ENCODE data around the gene MAD1L1. TPM values are rescaled to one million over a fixed set of nuclear protein-coding genes. Genes with fewer than 3 reads are reported as not detected.

MAD1L1 gene
- total RNA-seq, 1 experiment from 2014 or later = 43.8 TPM

DNA sequence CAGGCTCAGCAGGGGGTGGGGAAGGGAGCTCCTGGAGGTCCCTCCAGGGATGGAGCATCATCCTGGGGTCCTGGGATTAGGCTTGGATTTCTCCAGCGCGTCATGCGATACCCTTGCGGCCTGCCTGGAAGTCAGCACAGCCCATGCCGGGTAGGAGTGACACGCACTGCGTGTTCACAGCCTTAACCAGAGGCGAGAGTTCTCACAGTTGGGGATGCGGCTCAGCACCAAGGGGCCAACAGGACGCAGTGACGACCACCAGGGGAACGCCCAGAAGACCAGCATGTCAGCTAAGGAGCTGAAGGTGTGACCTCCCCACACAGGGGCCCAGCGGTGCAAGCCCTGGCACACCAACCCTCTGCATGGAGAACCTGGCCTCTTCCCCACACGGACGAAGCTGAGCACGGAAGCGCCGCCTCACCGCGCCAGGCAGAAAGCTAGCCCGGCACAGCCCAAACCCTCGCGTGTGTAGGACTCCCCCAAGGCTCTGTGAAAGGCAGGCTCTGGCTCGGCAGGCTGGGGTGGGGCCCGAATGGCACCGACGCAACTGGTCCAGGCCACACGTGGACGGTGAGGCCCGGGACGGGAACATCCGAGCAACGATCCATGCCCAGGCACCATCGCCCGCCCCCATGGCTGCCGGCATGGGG is 364.1 kb downstream of the MAD1L1 start (continued):
- TF ChIP-seq ATF1 (CRISPR knock-in tag; IDR thresholded peaks at IDR 0.05) (no peak), ZNF317 (CRISPR knock-in tag; IDR thresholded peaks at IDR 0.05; ENCODE audit: borderline replicate concordance, low read depth) (no peak)
- TF ChIP-seq, protein P1, sequence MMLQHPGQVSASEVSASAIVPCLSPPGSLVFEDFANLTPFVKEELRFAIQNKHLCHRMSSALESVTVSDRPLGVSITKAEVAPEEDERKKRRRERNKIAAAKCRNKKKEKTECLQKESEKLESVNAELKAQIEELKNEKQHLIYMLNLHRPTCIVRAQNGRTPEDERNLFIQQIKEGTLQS (CRISPR knock-in tag; conservative IDR thresholded peaks at IDR 0.05) = no peak

DNA sequence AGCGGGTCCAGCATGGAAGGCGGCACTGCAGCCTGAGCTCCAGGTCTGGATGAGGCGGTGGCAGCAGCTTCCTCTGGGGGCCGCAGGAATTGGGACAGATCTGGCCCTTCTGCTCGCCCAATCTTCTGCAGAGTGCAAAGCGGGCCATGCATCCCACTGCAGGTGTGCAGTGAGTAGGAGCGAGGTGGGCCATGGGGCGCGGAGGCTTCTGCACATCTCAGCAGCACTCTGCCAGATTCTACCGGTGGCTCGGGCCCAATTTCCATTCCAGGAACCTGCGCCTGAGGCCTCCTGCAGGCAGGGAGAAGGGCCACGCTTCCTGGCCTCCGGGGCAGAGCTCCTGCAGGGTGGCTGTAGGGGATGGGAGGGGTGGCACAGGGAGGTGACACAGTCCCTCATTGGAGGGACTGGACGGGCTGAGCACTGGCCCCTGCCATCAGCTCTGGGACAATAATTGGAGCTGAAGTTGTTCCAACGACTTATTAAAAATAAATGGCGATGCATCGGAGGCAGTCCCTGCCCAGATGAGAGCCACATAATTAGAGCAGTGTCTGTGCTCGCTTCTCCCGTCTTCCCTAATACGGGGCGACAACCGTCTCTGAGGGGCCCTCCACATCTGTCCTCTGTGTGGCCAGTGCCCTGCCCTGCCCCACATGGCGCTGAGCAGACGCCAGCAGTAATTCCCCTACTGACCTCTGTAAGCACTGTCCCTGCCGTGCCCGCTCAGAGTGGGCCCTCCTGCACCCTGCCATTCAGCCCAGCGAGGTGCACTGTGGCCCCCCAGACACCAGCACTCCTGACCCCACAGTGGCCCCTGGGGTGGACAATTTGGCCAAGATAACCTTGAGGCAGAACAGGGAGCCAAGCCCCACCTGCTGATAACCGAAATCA is 365.1 kb downstream of the MAD1L1 start:
- Mint-ChIP-seq H3K4me1 (peaks cover 12% of the 10 kb centered on the region), H3K27ac (no peak overlapping the region), H3K27me3 (ENCODE audit: low read depth) (no peaks in the 10 kb centered on the region), H3K36me3 (peaks cover 6% of the 10 kb centered on the region; the same call in 1 of the 2 replicates), H3K9me3 (peaks cover 15% of the 10 kb centered on the region), H3K4me3 (no peak overlapping the region)
- TF ChIP-seq RORB (CRISPR knock-in tag; IDR thresholded peaks at IDR 0.05) (no peak), ELF4 (CRISPR knock-in tag; IDR thresholded peaks at IDR 0.05; ENCODE audit: low read depth) (no peak), ZNF317 (CRISPR knock-in tag; IDR thresholded peaks at IDR 0.05; ENCODE audit: borderline replicate concordance, low read depth) (no peak)
- TF ChIP-seq, protein P2, sequence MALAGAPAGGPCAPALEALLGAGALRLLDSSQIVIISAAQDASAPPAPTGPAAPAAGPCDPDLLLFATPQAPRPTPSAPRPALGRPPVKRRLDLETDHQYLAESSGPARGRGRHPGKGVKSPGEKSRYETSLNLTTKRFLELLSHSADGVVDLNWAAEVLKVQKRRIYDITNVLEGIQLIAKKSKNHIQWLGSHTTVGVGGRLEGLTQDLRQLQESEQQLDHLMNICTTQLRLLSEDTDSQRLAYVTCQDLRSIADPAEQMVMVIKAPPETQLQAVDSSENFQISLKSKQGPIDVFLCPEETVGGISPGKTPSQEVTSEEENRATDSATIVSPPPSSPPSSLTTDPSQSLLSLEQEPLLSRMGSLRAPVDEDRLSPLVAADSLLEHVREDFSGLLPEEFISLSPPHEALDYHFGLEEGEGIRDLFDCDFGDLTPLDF (CRISPR knock-in tag; IDR thresholded peaks at IDR 0.05) = no peak
- TF ChIP-seq, protein P3, sequence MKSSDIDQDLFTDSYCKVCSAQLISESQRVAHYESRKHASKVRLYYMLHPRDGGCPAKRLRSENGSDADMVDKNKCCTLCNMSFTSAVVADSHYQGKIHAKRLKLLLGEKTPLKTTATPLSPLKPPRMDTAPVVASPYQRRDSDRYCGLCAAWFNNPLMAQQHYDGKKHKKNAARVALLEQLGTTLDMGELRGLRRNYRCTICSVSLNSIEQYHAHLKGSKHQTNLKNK (CRISPR knock-in tag; IDR thresholded peaks at IDR 0.05) = no peak
- TF ChIP-seq, protein P4, sequence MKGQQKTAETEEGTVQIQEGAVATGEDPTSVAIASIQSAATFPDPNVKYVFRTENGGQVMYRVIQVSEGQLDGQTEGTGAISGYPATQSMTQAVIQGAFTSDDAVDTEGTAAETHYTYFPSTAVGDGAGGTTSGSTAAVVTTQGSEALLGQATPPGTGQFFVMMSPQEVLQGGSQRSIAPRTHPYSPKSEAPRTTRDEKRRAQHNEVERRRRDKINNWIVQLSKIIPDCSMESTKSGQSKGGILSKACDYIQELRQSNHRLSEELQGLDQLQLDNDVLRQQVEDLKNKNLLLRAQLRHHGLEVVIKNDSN (CRISPR knock-in tag; IDR thresholded peaks at IDR 0.05) = no peak
- CTCF ChIA-PET = interaction anchor here (1.4 kb wide), 1 partner anchor 16 kb away, joined by 12 read pairs; no protein-coding TSS in a partner anchor
- DNase-seq (ENCODE audit: low spot score) (no peak), ATAC-seq (no peak)
- POLR2A ChIA-PET = no interaction called here

DNA sequence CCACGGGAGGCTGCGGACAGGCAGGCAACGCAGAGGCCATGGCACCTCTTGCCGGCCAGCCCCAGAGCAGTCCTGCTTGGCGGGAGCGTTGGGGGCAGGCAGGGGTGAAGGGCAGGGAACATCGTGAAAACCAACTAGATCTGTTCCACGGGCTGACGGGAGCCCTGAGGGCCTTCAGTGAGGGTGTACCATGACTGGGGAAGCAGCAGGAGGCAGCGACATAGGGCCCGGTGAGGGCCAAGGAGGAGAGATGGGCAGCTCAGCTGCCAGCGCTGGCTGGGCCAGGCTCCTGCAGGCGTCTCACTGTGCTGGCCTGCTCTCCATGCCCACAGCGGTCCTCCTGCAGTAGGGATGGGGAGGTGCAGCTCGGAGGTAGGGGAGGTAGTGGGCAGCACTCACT is 366.1 kb downstream of the MAD1L1 start:
- no peak overlapping the region for H3K27ac Mint-ChIP-seq
- ATAC-seq = no peak
- H3K36me3 Mint-ChIP-seq = peaks cover 5% of the 10 kb centered on the region; the same call in 1 of the 2 replicates
- TF ChIP-seq, protein P5, sequence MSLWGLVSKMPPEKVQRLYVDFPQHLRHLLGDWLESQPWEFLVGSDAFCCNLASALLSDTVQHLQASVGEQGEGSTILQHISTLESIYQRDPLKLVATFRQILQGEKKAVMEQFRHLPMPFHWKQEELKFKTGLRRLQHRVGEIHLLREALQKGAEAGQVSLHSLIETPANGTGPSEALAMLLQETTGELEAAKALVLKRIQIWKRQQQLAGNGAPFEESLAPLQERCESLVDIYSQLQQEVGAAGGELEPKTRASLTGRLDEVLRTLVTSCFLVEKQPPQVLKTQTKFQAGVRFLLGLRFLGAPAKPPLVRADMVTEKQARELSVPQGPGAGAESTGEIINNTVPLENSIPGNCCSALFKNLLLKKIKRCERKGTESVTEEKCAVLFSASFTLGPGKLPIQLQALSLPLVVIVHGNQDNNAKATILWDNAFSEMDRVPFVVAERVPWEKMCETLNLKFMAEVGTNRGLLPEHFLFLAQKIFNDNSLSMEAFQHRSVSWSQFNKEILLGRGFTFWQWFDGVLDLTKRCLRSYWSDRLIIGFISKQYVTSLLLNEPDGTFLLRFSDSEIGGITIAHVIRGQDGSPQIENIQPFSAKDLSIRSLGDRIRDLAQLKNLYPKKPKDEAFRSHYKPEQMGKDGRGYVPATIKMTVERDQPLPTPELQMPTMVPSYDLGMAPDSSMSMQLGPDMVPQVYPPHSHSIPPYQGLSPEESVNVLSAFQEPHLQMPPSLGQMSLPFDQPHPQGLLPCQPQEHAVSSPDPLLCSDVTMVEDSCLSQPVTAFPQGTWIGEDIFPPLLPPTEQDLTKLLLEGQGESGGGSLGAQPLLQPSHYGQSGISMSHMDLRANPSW (CRISPR knock-in tag; conservative IDR thresholded peaks at IDR 0.05; ENCODE audit: low read depth) = no peak
- TF ChIP-seq RELA (CRISPR knock-in tag; IDR thresholded peaks at IDR 0.05; ENCODE audit: borderline replicate concordance) = no peak
- TF ChIP-seq CREM (CRISPR knock-in tag; IDR thresholded peaks at IDR 0.05) = no peak
- TF ChIP-seq, protein P6, sequence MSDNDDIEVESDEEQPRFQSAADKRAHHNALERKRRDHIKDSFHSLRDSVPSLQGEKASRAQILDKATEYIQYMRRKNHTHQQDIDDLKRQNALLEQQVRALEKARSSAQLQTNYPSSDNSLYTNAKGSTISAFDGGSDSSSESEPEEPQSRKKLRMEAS (CRISPR knock-in tag; IDR thresholded peaks at IDR 0.05) = no peak
- TF ChIP-seq, protein P4 (CRISPR knock-in tag; IDR thresholded peaks at IDR 0.05) = no peak
- TF ChIP-seq, protein P7, sequence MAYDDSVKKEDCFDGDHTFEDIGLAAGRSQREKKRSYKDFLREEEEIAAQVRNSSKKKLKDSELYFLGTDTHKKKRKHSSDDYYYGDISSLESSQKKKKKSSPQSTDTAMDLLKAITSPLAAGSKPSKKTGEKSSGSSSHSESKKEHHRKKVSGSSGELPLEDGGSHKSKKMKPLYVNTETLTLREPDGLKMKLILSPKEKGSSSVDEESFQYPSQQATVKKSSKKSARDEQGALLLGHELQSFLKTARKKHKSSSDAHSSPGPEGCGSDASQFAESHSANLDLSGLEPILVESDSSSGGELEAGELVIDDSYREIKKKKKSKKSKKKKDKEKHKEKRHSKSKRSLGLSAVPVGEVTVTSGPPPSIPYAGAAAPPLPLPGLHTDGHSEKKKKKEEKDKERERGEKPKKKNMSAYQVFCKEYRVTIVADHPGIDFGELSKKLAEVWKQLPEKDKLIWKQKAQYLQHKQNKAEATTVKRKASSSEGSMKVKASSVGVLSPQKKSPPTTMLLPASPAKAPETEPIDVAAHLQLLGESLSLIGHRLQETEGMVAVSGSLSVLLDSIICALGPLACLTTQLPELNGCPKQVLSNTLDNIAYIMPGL (CRISPR knock-in tag; IDR thresholded peaks at IDR 0.05) = no peak
- no peak for TF ChIP-seq ZNF671 (CRISPR knock-in tag; IDR thresholded peaks at IDR 0.05)
- no peak for TF ChIP-seq RORB (CRISPR knock-in tag; IDR thresholded peaks at IDR 0.05)
- TF ChIP-seq ZNF263 (CRISPR knock-in tag; IDR thresholded peaks at IDR 0.05; ENCODE audit: low read depth) = no peak
- no peak for TF ChIP-seq ZNF219 (CRISPR knock-in tag; IDR thresholded peaks at IDR 0.05; ENCODE audit: borderline replicate concordance)
- TF ChIP-seq, protein P8, sequence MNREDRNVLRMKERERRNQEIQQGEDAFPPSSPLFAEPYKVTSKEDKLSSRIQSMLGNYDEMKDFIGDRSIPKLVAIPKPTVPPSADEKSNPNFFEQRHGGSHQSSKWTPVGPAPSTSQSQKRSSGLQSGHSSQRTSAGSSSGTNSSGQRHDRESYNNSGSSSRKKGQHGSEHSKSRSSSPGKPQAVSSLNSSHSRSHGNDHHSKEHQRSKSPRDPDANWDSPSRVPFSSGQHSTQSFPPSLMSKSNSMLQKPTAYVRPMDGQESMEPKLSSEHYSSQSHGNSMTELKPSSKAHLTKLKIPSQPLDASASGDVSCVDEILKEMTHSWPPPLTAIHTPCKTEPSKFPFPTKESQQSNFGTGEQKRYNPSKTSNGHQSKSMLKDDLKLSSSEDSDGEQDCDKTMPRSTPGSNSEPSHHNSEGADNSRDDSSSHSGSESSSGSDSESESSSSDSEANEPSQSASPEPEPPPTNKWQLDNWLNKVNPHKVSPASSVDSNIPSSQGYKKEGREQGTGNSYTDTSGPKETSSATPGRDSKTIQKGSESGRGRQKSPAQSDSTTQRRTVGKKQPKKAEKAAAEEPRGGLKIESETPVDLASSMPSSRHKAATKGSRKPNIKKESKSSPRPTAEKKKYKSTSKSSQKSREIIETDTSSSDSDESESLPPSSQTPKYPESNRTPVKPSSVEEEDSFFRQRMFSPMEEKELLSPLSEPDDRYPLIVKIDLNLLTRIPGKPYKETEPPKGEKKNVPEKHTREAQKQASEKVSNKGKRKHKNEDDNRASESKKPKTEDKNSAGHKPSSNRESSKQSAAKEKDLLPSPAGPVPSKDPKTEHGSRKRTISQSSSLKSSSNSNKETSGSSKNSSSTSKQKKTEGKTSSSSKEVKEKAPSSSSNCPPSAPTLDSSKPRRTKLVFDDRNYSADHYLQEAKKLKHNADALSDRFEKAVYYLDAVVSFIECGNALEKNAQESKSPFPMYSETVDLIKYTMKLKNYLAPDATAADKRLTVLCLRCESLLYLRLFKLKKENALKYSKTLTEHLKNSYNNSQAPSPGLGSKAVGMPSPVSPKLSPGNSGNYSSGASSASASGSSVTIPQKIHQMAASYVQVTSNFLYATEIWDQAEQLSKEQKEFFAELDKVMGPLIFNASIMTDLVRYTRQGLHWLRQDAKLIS (CRISPR knock-in tag; IDR thresholded peaks at IDR 0.05; ENCODE audit: borderline replicate concordance) = no peak

More for the DNA sequence above, 366.1 kb downstream of the MAD1L1 start:
- no peak for DNase-seq (ENCODE audit: low spot score)
- POLR2A ChIA-PET = no interaction called here
- CTCF ChIA-PET = interaction anchor here (1.4 kb wide), 1 partner anchor 17 kb away, joined by 12 read pairs; no protein-coding TSS in a partner anchor
- Mint-ChIP-seq H3K4me1 (peaks cover 12% of the 10 kb centered on the region), H3K27me3 (ENCODE audit: low read depth) (no peaks in the 10 kb centered on the region), H3K4me3 (no peak overlapping the region), H3K9me3 (peaks cover 14% of the 10 kb centered on the region)
